SK-N-SH (cell line): ENCODE measurements around the gene LRMDA. TPM values are rescaled to one million over a fixed set of nuclear protein-coding genes. Genes with fewer than 3 reads are reported as not detected.

Experiments used
- CTCF ChIA-PET: fragments of 300-600, 350-600 bp; formaldehyde crosslinking; extraction: SDS; loops from one replicate; lab custom pipeline; 2021; lab: Yijun Ruan, JAX
- POLR2A ChIA-PET: fragments of 350-600 bp; sonication (Branson Sonifier 250); formaldehyde crosslinking; extraction: SDS; loops from one replicate; lab custom pipeline; 2020; ENCODE audit warnings: antibody characterized with exemption, inconsistent platforms; lab: Yijun Ruan, JAX
- DNase-seq: peaks from one replicate; pipeline ENCODE4 v3.0.0; 2012
- H2AFZ ChIP-seq: fragments of 200-600 bp; sonication (generic); 2 replicates; pipeline ENCODE4 v1.8.1; 2016; ENCODE audit warnings: antibody characterized with exemption, mild to moderate bottlenecking, low read depth
- H3F3A ChIP-seq: fragments of 200-600 bp; sonication (generic); replicated peaks from 2 replicates; pipeline ENCODE3; 2016; ENCODE audit warnings: antibody characterized with exemption, mild to moderate bottlenecking; ENCODE audit not compliant: insufficient read depth
- H3K27ac ChIP-seq, 2 experiments: fragments of 200-500 bp in 1 of 2; fragments of 200-600 bp in 1 of 2; sonication (Bioruptor generic) in 1 of 2; sonication (generic), shearing (Covaris generic) in 1 of 2; 2 replicates each; pipeline versions ENCODE4 v1.5.1 to v1.6.1; 2014 to 2016; ENCODE audit warnings: low read depth in 2 of 2, inconsistent platforms in 1 of 2, low read length in 1 of 2, mild to moderate bottlenecking in 1 of 2, mixed read lengths in 1 of 2
- H3K27me3 ChIP-seq: fragments of 200-600 bp; sonication (generic), shearing (Covaris generic); 2 replicates; pipeline ENCODE4 v1.6.1; 2016; ENCODE audit warnings: mixed run types; ENCODE audit not compliant: insufficient read depth
- H3K36me3 ChIP-seq, 2 experiments: fragments of 200-500 bp in 1 of 2; fragments of 200-600 bp in 1 of 2; sonication (Bioruptor generic) in 1 of 2; sonication (generic) in 1 of 2; replicated peaks in 1 of 2; 2 replicates each; pipeline versions ENCODE3 to v1.5.1; 2014 to 2016; ENCODE audit warnings: low read length in 1 of 2, mild to moderate bottlenecking in 1 of 2; ENCODE audit not compliant: insufficient read depth in 2 of 2, control insufficient read depth in 1 of 2
- H3K4me1 ChIP-seq, 2 experiments: fragments of 200-500 bp in 1 of 2; fragments of 200-600 bp in 1 of 2; sonication (Bioruptor generic) in 1 of 2; sonication (generic), shearing (Covaris generic) in 1 of 2; 2 replicates each; pipeline versions ENCODE4 v1.5.1 to v1.6.1; 2014 to 2016; ENCODE audit warnings: low read depth in 1 of 2, low read length in 1 of 2, mixed run types in 1 of 2; ENCODE audit not compliant: insufficient read depth in 2 of 2, control insufficient read depth in 1 of 2
- H3K4me2 ChIP-seq: fragments of 200-600 bp; sonication (generic), shearing (Covaris generic); 2 replicates; pipeline ENCODE4 v1.6.1; 2017; ENCODE audit warnings: mixed run types
- H3K4me3 ChIP-seq, 2 experiments: fragments of 200-500 bp in 1 of 2; fragments of 200-600 bp in 1 of 2; sonication (Bioruptor generic) in 1 of 2; sonication (generic), shearing (Covaris generic) in 1 of 2; 2 replicates each; pipeline versions ENCODE4 v1.5.1 to v1.8.1; 2014 to 2016; ENCODE audit warnings: low read depth in 2 of 2, inconsistent platforms in 1 of 2, low read length in 1 of 2, mild to moderate bottlenecking in 1 of 2, mixed read lengths in 1 of 2, moderate library complexity in 1 of 2
- H3K79me2 ChIP-seq: fragments of 200-600 bp; sonication (generic); 2 replicates; pipeline ENCODE4 v1.8.1; 2017; ENCODE audit warnings: mild to moderate bottlenecking; ENCODE audit not compliant: insufficient read depth
- H3K9ac ChIP-seq: fragments of 200-600 bp; sonication (generic); 2 replicates; pipeline ENCODE4 v1.6.1; 2017; ENCODE audit warnings: mixed run types
- H3K9me2 ChIP-seq: fragments of 200-600 bp; sonication (generic); 2 replicates; pipeline ENCODE4 v1.6.1; 2017; ENCODE audit warnings: mixed run types
- H3K9me3 ChIP-seq: fragments of 200-600 bp; sonication (generic); 2 replicates; pipeline ENCODE4 v1.6.1; 2017; ENCODE audit warnings: mixed run types, mild to moderate bottlenecking, moderate library complexity
- H4K20me1 ChIP-seq: fragments of 200-600 bp; sonication (generic); 2 replicates; pipeline ENCODE4 v1.6.1; 2017; ENCODE audit warnings: mild to moderate bottlenecking, mixed run types; ENCODE audit not compliant: insufficient read depth
- CHD2 ChIP-seq: fragments of 150-350 bp; IDR thresholded peaks from 2 replicates; pipeline ENCODE4 v1.6.1; 2018; ENCODE audit warnings: low read length; ENCODE audit not compliant: partially characterized antibody
- CTCF ChIP-seq: fragments of 200-600 bp; sonication (generic); IDR thresholded peaks from 2 replicates; pipeline ENCODE4 v1.6.1; 2017; ENCODE audit warnings: antibody characterized with exemption, mild to moderate bottlenecking, moderate library complexity
- FOSL2 ChIP-seq: IDR thresholded peaks from 2 replicates; pipeline ENCODE4 v1.4.0; 2012; ENCODE audit warnings: low read depth, mild to moderate bottlenecking, moderate library complexity, borderline replicate concordance
- FOXJ3 ChIP-seq: sonication (generic); formaldehyde crosslinking; IDR thresholded peaks from 2 replicates; pipeline ENCODE4 v1.5.1; 2020; ENCODE audit warnings: mild to moderate bottlenecking, missing genetic modification reagents
- GATA2 ChIP-seq: sonication (generic); formaldehyde crosslinking; IDR thresholded peaks from 2 replicates; pipeline ENCODE4 v1.5.0; 2020; ENCODE audit warnings: mild to moderate bottlenecking, missing genetic modification reagents
- MEF2A ChIP-seq: IDR thresholded peaks from 2 replicates; pipeline ENCODE4 v1.4.0; 2012; ENCODE audit warnings: low read depth, borderline replicate concordance
- NRF1 ChIP-seq: IDR thresholded peaks from 2 replicates; pipeline ENCODE4 v1.6.1; 2012; ENCODE audit warnings: low read depth, mild to moderate bottlenecking, low read length
- RCOR1 ChIP-seq: fragments of 150-350 bp; IDR thresholded peaks from 2 replicates; pipeline ENCODE4 v1.6.1; 2017; ENCODE audit warnings: antibody characterized with exemption, low read length
- TAF1 ChIP-seq: IDR thresholded peaks from 2 replicates; pipeline ENCODE4 v1.6.1; 2012; ENCODE audit warnings: low read depth, mild to moderate bottlenecking, low read length, moderate library complexity, borderline replicate concordance
- TCF12 ChIP-seq: IDR thresholded peaks from 2 replicates; pipeline ENCODE4 v1.4.0; 2012
- TEAD4 ChIP-seq: IDR thresholded peaks from 2 replicates; pipeline ENCODE4 v1.4.0; 2012; ENCODE audit warnings: mild to moderate bottlenecking, borderline replicate concordance; ENCODE audit not compliant: insufficient read depth
- ZBTB33 ChIP-seq: IDR thresholded peaks from 2 replicates; pipeline ENCODE4 v1.4.0; 2012; ENCODE audit warnings: low read depth, borderline replicate concordance
- WGBS: methylation state at CpG from one replicate; pipeline ENCODE4 v1.1.6; 2017; ENCODE audit warnings: low lambda C conversion rate; 5-methylcytosine and 5-hydroxymethylcytosine counted together
- polyA plus RNA-seq, 3 experiments: library from polyadenylated mRNA; depleted of rRNA; stranded (reverse); fragments of >200 nt; gene quantifications; 2 replicates each; pipeline ENCODE4 v1.2.3, GENCODE V29; 2012

Gene LRMDA
- polyA plus RNA-seq, 1 of the 3 experiments (the other 2 are of a cell fraction): 0.95 TPM

- no peaks in the 10 kb centered on the region for H3K27me3 ChIP-seq
- 65% methylated on average over 4 of the region's 4 CpGs for WGBS
- ChIA-PET POLR2A (no interaction called here), CTCF (interaction anchor here (0.7 to 1.0 kb wide), 2 partner anchors 14 to 529 kb away, joined by 3 read pairs; no protein-coding TSS in a partner anchor)
- H3K4me2 ChIP-seq: no peak overlapping the region
- no peaks in the 10 kb centered on the region for H4K20me1 ChIP-seq
- no peaks in the 10 kb centered on the region for H3K9me3 ChIP-seq
- TF ChIP-seq CHD2 (no peak), NRF1 (no peak), TAF1 (no peak), TCF12 (no peak), FOSL2 (no peak), RCOR1 (no peak), GATA2 (CRISPR knock-in tag) (no peak)
- no peaks in the 10 kb centered on the region for H3K4me1 ChIP-seq
- H3K79me2 ChIP-seq: no peaks in the 10 kb centered on the region
- DNase-seq: no peak
- H3K27ac ChIP-seq: no peak overlapping the region
- no peaks in the 10 kb centered on the region for H3K36me3 ChIP-seq
- no peak overlapping the region for H2AFZ ChIP-seq
- H3F3A ChIP-seq: no peaks in the 10 kb centered on the region
- H3K4me3 ChIP-seq: no peak overlapping the region
- no peak overlapping the region for H3K9ac ChIP-seq
- no peaks in the 10 kb centered on the region for H3K9me2 ChIP-seq
Measured at GRCh38 chr10:75678527-75678926, 247.1 kb downstream of the LRMDA start.

DNA sequence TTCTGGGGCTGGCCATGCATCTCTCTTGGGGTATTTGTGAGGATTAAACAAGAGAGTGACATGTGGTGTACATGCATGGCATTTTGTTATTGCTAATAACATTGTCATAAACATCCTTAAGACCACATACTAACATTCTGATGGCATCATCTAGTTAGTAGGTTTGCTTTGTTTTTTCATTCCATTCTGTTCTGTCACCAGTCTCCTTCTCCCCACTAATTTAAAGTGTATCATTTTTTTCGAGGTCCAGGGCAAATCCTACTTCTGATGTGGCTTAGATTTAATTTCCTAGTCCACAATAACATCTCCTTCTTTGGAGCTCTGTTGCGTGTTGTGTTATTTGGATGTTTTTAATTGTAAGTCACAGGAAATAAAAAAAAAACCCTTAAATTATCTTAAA, 248.1 kb downstream of the LRMDA start:
- CTCF ChIA-PET: no interaction called here
- no peak for TF ChIP-seq TEAD4
- no peak for TF ChIP-seq FOXJ3 (CRISPR knock-in tag)
- TF ChIP-seq MEF2A: no peak
- no peak for TF ChIP-seq ZBTB33
- no peak for TF ChIP-seq CTCF
- TF ChIP-seq, all 33 proteins: peak for 0
- no peak overlapping the region for H3K4me2 ChIP-seq
- no peaks in the 10 kb centered on the region for H3K4me1 ChIP-seq
- H3K9ac ChIP-seq: no peak overlapping the region
- no peak overlapping the region for H3K27ac ChIP-seq
- no peaks in the 10 kb centered on the region for H3K9me2 ChIP-seq
- no peaks in the 10 kb centered on the region for H3K9me3 ChIP-seq
- no peak overlapping the region for H3K4me3 ChIP-seq
- H3K36me3 ChIP-seq: no peaks in the 10 kb centered on the region
- no peak overlapping the region for H2AFZ ChIP-seq
- WGBS: 60% methylated on average over 2 of the region's 2 CpGs
- H3K27me3 ChIP-seq: no peaks in the 10 kb centered on the region
- no peaks in the 10 kb centered on the region for H4K20me1 ChIP-seq
- no peak for DNase-seq
- no peaks in the 10 kb centered on the region for H3K79me2 ChIP-seq
- no peaks in the 10 kb centered on the region for H3F3A ChIP-seq
- POLR2A ChIA-PET: no interaction called here
